ES-I3 (cell line): ENCODE data around the gene MIA.
"Not testable (repeated sequence)": the region's sequence is repeated elsewhere in the genome, so short reads cannot be mapped to it uniquely, and the experiment has no call there.

Experiments
- H3K36me3 ChIP-seq: 2 replicates; pipeline ENCODE4 v1.6.1; 2013; ENCODE audit warnings: mild to moderate bottlenecking, low read length, control low read depth, moderate library complexity; ENCODE audit not compliant: insufficient read depth
- H3K4me1 ChIP-seq: 2 replicates; pipeline ENCODE4 v1.6.1; 2013; ENCODE audit warnings: mild to moderate bottlenecking, control low read depth, low read length; ENCODE audit not compliant: insufficient read depth
- H3K9ac ChIP-seq: 2 replicates; pipeline ENCODE4 v1.6.1; 2013; ENCODE audit warnings: low read depth, mild to moderate bottlenecking, low read length, moderate library complexity
- H3K9me3 ChIP-seq: 2 replicates; pipeline ENCODE4 v1.6.1; 2013; ENCODE audit warnings: mild to moderate bottlenecking, low read length, moderate library complexity; ENCODE audit not compliant: control insufficient read depth, insufficient read depth

The MIA gene

DNA sequence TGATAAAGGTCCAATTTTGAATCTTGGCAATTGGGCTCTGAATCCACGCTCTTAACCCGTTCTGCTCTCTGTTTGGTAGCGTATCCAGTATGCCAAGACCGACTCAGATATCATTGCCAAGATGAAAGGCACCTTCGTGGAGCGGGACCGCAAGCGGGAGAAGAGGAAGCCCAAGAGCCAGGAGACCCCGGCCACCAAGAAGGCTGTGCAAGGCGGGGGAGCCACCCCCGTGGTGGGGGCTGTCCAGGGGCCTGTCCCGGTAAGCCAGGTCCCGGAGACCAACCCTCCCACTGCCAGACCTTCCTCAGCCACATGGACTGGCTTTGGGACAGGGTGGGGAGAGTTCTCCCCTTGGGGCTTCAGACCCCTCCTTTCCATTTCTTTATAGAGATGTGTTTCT lies 16.0 kb upstream of the MIA start:
- Histone ChIP-seq H3K36me3 (peaks cover 69% of the 10 kb centered on the region), H3K9ac (no peak overlapping the region), H3K4me1 (no peaks in the 10 kb centered on the region), H3K9me3 (no peaks in the 10 kb centered on the region)

DNA sequence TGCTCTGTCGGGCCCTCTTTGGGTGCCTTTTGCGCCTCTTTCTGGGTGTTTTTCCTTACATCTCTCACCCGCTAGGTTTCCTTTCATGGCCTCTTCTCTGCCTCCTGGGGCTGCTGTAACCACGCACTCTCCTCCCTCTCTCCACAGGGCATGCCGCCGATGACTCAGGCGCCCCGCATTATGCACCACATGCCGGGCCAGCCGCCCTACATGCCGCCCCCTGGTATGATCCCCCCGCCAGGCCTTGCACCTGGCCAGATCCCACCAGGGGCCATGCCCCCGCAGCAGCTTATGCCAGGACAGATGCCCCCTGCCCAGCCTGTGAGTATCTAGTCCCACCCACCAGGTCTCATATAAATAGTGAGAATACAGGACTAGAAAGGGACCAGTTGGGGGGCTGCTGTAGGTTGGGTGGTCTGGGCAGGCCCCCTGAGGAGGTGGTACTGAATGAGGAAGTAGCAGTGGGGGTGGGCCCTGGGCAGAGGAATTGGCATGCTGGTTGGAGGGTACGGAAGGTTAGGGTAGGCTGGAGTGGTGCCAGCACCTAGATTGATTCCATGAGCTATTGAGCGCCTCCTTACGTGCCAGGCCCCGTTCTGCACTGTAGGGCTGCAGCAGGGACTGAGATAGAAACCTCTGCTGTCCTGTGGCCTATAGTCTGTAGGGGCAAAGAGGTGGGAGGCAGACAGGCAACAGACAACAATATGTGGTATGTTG lies 12.4 kb upstream of the MIA start:
- Histone ChIP-seq H3K9me3 (no peaks in the 10 kb centered on the region), H3K9ac (no peak overlapping the region), H3K4me1 (no peaks in the 10 kb centered on the region), H3K36me3 (peaks cover 63% of the 10 kb centered on the region)

DNA sequence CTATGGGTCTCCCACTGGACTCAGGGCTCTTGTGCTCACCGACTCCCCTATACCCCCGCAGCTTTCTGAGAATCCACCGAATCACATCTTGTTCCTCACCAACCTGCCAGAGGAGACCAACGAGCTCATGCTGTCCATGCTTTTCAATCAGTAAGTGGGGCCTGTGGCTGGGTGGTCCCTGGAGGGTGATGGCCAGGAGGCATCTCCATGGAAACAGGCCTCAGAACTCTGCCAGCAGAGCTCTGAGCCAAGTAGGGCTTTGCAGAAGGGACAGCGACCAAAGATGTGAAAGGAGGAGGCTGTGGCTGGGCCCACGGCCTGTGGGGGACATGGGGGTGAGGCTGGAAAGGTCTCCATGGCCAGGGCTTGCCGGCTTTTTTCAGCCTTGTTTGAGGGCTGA lies 11.8 kb upstream of the MIA start:
- H3K4me1 ChIP-seq, result no peaks in the 10 kb centered on the region
- no peak overlapping the region for H3K9ac ChIP-seq
- H3K36me3 ChIP-seq, result peaks cover 57% of the 10 kb centered on the region
- no peaks in the 10 kb centered on the region for H3K9me3 ChIP-seq

DNA sequence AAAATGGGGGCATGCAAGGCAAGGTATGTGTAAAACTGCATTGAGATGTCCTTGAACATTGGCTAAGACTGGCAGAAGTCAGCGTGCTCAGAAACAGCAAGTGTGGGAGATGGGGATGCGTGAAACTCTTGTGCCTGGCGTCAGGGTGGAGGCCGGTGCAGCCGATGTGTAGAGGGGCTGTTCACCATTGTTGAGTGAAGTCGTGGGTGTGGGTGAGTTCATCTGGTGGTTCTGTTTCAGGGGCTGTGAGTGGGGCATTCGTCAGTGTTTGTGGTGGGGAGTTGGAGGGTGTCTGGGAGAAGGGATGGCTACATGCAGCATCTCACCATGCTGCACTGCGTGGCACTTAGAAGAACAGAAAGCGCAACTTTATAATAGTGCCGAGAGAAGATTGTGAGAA lies 11.4 kb upstream of the MIA start:
- Histone ChIP-seq H3K9ac (no peak overlapping the region), H3K4me1 (no peaks in the 10 kb centered on the region), H3K36me3 (peaks cover 56% of the 10 kb centered on the region), H3K9me3 (no peaks in the 10 kb centered on the region)

DNA sequence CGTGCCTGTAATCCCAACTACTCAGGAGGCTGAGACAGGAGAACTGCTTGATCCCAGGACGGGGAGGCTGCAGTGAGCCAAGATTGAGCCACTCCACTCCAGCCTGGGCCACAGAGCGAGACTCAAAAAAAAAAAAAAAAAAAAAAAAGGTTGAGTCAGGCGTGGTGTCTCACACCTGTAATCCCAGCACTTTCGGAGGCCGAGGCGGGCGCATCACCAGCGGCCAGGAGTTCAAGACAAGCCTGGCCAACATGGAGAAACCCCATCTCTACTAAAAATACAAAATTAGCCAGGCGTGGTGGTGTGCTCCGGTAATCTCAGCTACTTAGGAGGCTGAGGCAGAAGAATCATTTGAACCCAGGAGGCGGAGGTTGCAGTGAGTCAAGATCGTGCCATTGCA lies 8.9 kb upstream of the MIA start:
- H3K9me3 ChIP-seq, H3K9ac ChIP-seq, H3K4me1 ChIP-seq: not testable (repeated sequence)
- H3K36me3 ChIP-seq, result peaks cover 39% of the 10 kb centered on the region

DNA sequence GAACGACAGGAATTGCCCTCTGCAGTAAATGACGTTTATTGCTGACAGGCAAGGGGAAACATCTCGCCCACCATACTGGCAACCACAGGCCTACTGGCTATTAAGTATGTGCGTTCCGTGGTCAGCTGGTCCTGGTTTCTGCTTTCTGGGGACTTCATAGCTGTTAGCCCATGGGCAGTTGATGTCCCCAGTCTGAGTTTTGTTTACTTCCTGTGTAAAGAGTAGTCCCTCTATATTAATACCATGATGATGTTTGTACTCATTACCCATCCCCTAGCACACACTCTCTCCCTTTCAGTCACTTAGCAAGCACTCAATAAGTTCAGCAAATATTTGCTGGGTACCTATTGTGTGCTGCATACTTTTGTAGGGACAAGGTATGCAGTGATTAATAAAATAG lies 6.5 kb upstream of the MIA start:
- Histone ChIP-seq H3K4me1 (no peaks in the 10 kb centered on the region), H3K36me3 (peaks cover 20% of the 10 kb centered on the region), H3K9ac (no peak overlapping the region), H3K9me3 (no peaks in the 10 kb centered on the region)

DNA sequence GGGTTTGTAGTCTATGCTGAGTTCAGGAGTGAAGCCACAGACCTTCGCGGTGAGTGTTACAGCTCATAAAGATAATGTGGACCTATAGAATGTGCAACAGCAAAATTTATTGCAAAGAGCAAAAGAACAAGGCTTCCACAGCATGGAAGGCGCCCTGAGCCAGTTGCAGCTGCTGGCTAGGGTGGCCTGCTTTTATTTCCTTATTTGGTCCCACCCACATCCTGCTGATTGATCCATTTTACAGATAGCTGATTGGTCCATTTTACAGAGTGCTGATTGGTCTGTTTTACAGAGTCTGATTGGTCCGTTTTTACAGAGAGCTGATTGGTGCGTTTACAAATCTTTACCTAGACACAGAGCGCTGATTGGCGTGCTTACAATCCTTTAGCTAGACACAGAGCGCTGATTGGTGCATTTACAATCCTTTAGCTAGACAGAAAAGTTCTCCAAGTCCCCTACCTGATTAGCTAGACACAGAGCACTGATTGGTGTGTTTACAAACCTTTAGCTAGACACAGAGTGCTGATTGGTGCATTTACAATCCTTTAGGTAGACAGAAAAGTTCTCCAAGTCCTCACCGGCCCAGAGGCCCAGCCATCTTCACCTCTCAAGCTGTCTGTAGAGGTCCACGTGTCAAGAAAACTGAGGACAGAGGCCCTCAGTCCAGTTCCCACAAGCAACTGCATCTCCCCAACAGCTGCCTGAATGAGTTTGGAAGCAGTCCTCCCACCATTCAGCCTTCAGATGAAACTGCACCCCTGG lies 4.0 kb upstream of the MIA start:
- H3K9me3 ChIP-seq, H3K36me3 ChIP-seq, H3K4me1 ChIP-seq, H3K9ac ChIP-seq: not testable (repeated sequence)

DNA sequence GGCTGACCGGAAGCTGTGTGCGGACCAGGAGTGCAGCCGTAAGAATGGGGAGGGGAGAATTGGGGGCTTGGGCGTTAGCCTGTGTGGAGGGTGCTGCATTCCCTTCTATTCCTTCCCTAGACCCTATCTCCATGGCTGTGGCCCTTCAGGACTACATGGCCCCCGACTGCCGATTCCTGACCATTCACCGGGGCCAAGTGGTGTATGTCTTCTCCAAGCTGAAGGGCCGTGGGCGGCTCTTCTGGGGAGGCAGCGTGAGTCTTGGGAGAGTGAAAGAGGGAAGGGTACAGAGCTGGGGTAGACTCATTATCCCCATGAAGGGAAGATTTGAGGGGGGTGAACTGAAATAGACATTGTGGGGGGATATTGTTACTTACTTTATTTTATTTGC lies 306 bp downstream of the MIA start:
- H3K36me3 ChIP-seq, result no peaks in the 10 kb centered on the region
- H3K4me1 ChIP-seq, result peaks cover 20% of the 10 kb centered on the region
- H3K9ac ChIP-seq, result no peak overlapping the region
- no peaks in the 10 kb centered on the region for H3K9me3 ChIP-seq

DNA sequence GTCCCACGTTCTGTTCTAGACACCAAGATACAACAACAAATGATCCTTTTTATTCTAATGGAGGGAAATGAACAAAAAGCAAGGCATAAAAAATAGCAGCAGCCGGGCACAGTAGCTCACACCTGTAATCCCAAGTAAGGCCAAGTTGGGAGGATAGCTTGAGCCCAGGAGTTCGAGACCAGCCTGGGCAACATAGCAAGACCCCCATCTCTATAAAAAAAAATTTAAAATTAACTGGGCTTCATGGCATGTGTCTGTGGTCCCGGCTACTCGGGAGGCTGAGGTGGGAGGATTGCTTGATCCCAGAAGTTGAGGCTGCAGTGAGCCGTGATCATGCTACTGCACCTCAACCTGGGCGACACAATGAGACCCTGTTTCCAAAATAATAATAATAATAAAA lies 1.0 kb downstream of the MIA start:
- Histone ChIP-seq H3K9me3 (no peaks in the 10 kb centered on the region), H3K36me3 (no peaks in the 10 kb centered on the region), H3K4me1 (peaks cover 20% of the 10 kb centered on the region), H3K9ac (no peak overlapping the region)

DNA sequence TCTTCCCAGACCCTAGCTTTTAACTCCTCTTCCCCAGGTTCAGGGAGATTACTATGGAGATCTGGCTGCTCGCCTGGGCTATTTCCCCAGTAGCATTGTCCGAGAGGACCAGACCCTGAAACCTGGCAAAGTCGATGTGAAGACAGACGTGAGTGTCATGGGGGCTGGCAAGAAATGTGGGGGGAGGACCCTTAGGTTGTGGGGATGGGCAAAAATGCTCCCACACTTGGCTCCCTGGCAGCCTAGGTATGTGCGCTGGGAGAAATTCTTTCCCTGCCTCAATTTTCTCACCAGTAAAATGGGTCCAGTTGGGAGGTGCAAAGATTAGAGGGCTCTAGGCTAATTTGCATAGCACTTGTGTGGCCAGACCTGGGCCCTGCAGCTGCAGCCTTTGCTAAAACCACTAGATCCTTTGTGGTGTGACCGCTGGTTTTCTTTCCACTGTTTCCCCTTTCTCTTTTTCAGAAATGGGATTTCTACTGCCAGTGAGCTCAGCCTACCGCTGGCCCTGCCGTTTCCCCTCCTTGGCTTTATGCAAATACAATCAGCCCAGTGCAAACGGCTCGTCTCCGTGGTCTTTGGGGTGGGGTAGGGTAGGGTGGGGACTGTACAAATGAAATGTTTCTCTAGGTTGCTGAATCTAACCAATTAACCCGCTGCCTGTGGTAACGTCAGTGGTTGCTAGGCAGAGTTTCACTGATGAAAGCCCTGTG lies 1.8 kb downstream of the MIA start:
- peaks cover 20% of the 10 kb centered on the region for H3K4me1 ChIP-seq
- peak overlapping the region; percentile 71 for H3K9ac ChIP-seq
- H3K9me3 ChIP-seq, result no peaks in the 10 kb centered on the region
- H3K36me3 ChIP-seq, result no peaks in the 10 kb centered on the region

DNA sequence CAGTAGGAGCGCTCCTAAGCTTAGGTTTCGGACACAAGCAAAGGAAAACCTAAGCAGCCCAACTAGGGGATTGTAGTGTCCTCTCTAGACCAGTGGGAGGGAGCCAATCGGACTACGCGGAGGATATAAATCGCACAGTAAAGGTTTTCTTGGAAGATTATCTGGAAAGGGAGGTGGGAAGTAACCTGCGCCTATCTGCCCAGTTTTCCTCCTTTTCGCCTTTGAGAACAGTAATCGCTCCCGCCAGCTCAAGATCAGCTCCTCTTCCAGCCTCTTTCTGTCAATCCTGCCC lies 2.3 kb downstream of the MIA start:
- Histone ChIP-seq H3K9ac (peak overlapping the region; percentile 71), H3K4me1 (peaks cover 20% of the 10 kb centered on the region)

DNA sequence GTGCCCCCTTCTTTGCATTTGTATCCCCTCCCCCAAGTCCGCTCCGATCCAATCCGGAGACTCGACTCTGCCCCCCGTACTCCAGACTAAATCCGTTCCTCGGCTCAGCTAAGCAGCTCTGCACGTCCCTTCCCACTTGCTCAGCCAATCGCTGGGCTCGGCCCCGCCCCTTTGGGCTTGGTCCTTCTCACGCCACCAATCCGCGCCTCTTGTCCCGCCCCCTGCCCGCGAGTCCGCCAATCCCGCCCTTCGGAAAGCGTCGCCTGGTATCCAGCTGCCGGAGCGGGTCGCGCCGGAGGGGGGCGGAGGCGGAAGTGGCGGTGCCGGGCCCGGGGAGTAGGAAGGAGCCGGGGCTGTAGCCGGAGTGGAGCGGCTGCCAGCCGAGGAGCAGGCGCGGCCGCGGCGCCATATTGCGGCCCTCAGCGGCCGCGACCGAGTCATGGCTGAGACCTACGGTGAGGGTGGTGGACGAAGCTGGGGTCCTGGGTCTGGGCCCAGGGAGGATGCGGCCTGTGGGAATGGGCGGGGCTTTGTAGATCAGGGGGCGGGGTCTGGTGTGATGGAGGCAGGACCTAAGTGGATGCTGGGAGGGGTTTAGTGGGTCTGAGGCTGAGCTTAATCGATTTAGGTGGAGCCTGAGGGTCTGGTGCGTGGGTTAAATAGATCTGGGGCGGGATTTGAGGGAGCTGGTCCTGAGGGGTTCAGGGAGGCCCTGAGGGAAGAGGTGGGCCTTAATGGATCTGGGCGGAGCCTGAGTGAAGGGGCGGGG lies 2.8 kb downstream of the MIA start, which contains the start of gene RAB4B:
TSS of gene RAB4B (plus strand) at position 311 of the 769 bp plus-strand sequence. CDS start at position 440, 129 bp downstream.
- no peaks in the 10 kb centered on the region for H3K36me3 ChIP-seq
- no peaks in the 10 kb centered on the region for H3K9me3 ChIP-seq
- H3K9ac ChIP-seq, result peak within 1 kb of the TSS; percentile 92
- peaks cover 20% of the 10 kb centered on the region for H3K4me1 ChIP-seq

More for the DNA sequence above, 2.3 kb downstream of the MIA start:
- Histone ChIP-seq H3K36me3 (no peaks in the 10 kb centered on the region), H3K9me3 (no peaks in the 10 kb centered on the region)

DNA sequence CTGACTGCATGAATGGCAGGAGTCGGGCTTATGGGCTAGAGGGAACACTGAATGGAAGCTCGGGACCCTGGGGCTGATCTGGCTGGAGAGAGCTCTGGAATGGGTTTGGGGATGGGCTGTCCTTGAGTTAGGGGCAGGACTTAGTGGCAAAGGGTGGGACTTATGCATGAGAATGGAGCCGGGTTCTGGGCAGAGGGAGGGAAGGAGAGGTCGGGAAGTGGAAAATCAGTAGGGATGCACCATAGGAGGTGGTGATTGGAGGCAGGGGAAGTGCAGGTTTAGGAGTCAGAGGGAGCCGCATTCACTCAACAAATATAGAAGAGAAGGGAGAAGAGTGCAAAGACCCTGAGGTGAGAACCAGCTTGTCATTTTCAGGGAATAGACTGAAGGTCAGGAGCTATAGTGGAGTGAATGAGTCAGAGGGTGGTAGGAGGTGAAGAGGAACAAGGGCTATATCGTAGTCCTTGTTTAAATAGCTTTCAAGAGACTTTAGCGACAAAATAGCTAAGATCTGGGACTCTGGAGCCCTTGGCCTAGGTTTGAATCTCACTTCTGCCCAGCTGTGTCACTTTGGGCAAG lies 3.5 kb downstream of the MIA start:
- H3K9me3 ChIP-seq, result no peaks in the 10 kb centered on the region
- peaks cover 20% of the 10 kb centered on the region for H3K4me1 ChIP-seq
- H3K36me3 ChIP-seq, result no peaks in the 10 kb centered on the region
- H3K9ac ChIP-seq, result peak overlapping the region; percentile 92

DNA sequence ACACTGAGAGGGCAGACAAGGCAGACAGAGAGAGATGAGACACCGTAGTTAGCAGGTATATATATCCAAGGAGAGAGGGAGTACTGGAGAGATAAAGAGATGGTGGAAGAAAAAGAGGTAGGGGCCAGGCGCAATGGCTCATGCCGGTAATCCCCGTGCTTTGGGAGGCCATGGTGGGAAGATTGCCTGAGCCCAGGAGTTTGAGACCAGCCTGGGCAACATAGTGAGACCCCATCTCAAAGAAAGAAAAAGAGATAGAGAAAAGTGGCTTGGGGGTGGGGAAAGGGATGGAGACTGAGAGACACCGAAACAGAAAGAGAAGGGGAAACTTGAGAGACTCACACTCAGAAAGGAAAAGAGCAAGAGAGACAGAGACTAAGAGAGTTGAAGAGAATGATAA lies 5.3 kb downstream of the MIA start:
- Histone ChIP-seq H3K4me1 (peaks cover 13% of the 10 kb centered on the region), H3K36me3 (no peaks in the 10 kb centered on the region), H3K9me3 (no peaks in the 10 kb centered on the region), H3K9ac (no peak overlapping the region)
